Omental fat pad (tissue), 4 donors: ENCODE results near the gene RTF2. TPM values are rescaled to one million over a fixed set of nuclear protein-coding genes. Genes with fewer than 3 reads are reported as not detected.

Experiments used
- ATAC-seq: fragments of 150-250 bp; one replicate; pipeline ENCODE4 v1.9.1; 2016; ENCODE audit warnings: mild to moderate bottlenecking, moderate library complexity; ENCODE audit not compliant: low FRiP score
- DNase-seq: peaks from one replicate; pipeline ENCODE4 v3.0.0-alpha.2; 2019; ENCODE audit warnings: low spot score
- CTCF ChIP-seq, 3 donors: fragments of 450-650 bp; IDR thresholded peaks; one replicate each; pipeline ENCODE4 v1.5.1; 2016 to 2017; ENCODE audit warnings: antibody characterized with exemption in 3 of 3, mild to moderate bottlenecking in 3 of 3, moderate library complexity in 2 of 3
- total RNA-seq, 4 donors: library from RNA; depleted of rRNA; stranded (reverse); fragments of >200 nt; gene quantifications; one replicate each; pipeline ENCODE4 v1.1.0, GENCODE V29; 2016

RTF2 gene
- total RNA-seq, 4 donors from 2014 or later: 52.7 to 62.9 (median 53.7) TPM

GRCh38 chr20:56423886-56424285 lies 44.5 kb upstream of the RTF2 start:
- ATAC-seq (no peak), DNase-seq (no peak)
- no peak for TF ChIP-seq CTCF (IDR thresholded peaks at IDR 0.05)

GRCh38 chr20:56424931-56425330 lies 43.5 kb upstream of the RTF2 start:
- no peak for TF ChIP-seq CTCF (IDR thresholded peaks at IDR 0.05)
- ATAC-seq: no peak
- no peak for DNase-seq

DNA sequence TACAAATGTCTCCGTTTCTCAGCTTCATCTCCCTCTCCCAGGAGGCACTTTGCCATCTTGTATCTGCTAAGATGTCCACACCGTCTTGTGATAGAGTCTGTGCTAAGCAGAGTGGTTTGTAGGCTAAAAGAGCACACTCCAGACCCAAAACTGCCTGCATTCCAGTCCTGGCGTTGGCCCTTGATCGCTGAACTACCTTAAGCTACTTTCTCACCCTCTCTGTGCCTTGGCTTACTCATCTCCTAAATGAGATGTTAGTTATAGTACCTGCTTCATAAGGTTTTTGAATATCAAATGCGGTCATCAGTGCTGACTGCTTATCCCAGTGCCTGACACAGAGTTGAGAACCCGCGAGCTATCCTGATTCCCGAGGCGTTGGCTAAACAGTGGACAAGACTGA lies 42.4 kb upstream of the RTF2 start:
- no peak for TF ChIP-seq CTCF (IDR thresholded peaks at IDR 0.05)
- ATAC-seq (no peak), DNase-seq (no peak)

DNA sequence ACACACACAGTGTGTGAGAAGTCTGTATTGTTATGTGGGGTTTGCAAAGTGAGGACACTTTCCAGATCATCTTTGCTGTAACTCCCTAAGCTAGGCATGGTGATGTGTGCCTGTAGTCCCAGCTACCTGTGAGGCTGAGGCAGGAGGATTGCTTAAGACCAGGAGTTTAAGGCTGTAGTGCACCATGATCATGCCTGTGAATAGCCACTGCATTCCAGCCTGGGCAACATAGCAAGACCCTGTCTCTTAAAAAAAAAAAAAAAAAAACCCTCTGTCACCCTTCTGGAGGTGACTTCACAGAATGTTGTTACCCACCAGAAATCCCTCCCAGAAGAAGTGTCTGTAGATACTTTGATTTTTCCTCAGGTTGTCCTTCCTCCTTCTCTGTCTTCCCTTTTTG lies 41.5 kb upstream of the RTF2 start:
- DNase-seq (no peak), ATAC-seq (no peak)
- no peak for TF ChIP-seq CTCF (IDR thresholded peaks at IDR 0.05)

GRCh38 chr20:56427797-56428196 lies 40.6 kb upstream of the RTF2 start:
- DNase-seq: no peak
- no peak for ATAC-seq
- no peak for TF ChIP-seq CTCF (IDR thresholded peaks at IDR 0.05)

- no peak for ATAC-seq
- no peak for TF ChIP-seq CTCF (IDR thresholded peaks at IDR 0.05)
Observed at GRCh38 chr20:56428410-56428809, 40.0 kb upstream of the RTF2 start.

DNA sequence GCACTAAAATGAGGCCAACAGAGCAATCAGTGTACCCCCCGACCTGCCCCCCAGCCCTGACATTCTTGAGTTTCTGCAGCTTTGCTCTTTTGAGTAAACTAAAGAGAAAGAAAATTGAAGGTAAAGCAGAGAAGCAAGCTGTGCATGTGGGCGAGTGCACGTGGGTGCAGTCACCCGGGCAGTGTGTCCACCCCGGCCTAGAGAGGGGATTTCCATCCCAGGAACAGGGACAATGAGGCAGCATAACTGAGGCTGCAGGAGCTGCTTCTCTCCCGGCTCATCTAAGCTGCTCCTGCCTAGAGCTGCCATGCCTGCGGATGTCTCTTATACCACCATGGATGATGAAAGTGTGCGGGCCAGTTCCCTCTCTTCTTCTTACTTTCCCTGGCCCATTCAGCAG lies 39.5 kb upstream of the RTF2 start:
- no peak for ATAC-seq
- no peak for DNase-seq
- TF ChIP-seq CTCF (IDR thresholded peaks at IDR 0.05): no peak

More at GRCh38 chr20:56428410-56428809, 40.0 kb upstream of the RTF2 start:
- DNase-seq: no peak
